ENCODE data around the gene WDR44.

DNA sequence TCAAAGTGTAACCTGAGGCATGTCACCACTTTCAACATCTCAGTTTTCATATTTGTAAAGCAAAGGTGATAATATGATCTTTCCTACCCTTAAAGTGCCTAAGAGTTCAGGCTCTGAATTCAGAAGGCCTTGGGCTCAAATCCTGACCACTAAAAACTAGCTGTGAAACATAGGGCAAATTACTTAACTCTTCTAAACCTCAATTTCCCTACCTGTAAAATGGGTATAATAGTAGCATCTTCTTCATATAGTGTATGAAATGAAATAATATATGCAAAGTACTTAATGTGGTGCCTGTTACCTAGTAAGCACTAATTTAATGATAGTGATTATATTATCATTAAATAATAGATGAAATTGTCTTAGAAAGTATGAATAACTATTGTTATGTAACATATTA is 7.0 kb upstream of the WDR44 start:
- no peak for TF ChIP-seq EZH2 (IDR thresholded peaks at IDR 0.05; ENCODE audit: borderline replicate concordance)
- TF ChIP-seq, protein P1, sequence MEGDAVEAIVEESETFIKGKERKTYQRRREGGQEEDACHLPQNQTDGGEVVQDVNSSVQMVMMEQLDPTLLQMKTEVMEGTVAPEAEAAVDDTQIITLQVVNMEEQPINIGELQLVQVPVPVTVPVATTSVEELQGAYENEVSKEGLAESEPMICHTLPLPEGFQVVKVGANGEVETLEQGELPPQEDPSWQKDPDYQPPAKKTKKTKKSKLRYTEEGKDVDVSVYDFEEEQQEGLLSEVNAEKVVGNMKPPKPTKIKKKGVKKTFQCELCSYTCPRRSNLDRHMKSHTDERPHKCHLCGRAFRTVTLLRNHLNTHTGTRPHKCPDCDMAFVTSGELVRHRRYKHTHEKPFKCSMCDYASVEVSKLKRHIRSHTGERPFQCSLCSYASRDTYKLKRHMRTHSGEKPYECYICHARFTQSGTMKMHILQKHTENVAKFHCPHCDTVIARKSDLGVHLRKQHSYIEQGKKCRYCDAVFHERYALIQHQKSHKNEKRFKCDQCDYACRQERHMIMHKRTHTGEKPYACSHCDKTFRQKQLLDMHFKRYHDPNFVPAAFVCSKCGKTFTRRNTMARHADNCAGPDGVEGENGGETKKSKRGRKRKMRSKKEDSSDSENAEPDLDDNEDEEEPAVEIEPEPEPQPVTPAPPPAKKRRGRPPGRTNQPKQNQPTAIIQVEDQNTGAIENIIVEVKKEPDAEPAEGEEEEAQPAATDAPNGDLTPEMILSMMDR (IDR thresholded peaks at IDR 0.05; ENCODE audit: poor library complexity): no peak
